Measurements from ENCODE around the gene HOXC9.

Gene HOXC9

GRCh38 chr12:54051026-54051842 lies 51.3 kb downstream of the HOXC9 start:
- DNase-seq (ENCODE audit: low read depth in 2 of 2, low spot score in 1 of 2), result no peak

GRCh38 chr12:54051874-54052437 lies 52.0 kb downstream of the HOXC9 start:
- DNase-seq (ENCODE audit: low read depth in 2 of 2, low spot score in 1 of 2), result no peak

DNA sequence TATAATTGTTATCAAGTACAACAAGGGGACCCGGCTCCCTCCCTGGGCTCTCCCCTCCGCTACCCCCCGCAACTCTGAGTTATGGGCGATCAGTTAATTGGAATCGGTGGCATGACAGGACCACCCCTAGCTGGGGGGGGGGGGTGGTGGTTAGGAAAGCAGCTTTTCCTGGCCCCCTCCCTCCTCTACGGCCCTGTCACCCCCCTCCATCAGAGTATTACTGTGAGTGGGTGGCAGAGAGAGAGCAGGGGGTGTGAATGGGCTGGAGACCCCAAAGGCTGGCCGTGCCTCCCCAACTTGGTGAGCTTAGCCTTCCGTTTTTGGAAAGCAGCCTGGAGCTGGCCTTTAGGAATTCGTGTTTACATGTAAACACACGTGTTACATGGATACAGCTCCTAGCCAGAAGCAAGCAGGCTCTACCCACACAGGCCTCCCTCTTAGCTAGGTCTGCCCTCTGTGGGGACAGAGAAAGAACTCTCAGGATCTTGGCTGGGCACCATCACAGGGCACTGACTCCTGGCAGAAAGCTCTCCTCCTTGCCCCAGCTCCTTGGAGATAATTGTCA lies 52.6 kb downstream of the HOXC9 start:
- DNase-seq (ENCODE audit: low read depth in 2 of 2, low spot score in 1 of 2), result no peak
